GOT3 (cell line): ENCODE data around the gene NELL2.
"Not testable (repeated sequence)": the region's sequence is repeated elsewhere in the genome, so short reads cannot be mapped to it uniquely, and the experiment has no call there.

Experiments
- DNase-seq: peaks from one replicate; lab custom pipeline; 2025; ENCODE audit warnings: mixed read lengths; lab: John Stamatoyannopoulos, UW

The NELL2 gene

GRCh38 chr12:44694017-44694416, 182.1 kb downstream of the NELL2 start:
- no peak for DNase-seq

- DNase-seq = no peak
Measured at GRCh38 chr12:44689587-44689986, 186.5 kb downstream of the NELL2 start.

- not testable (repeated sequence) for DNase-seq
Measured at GRCh38 chr12:44686821-44687432, 189.2 kb downstream of the NELL2 start.

- DNase-seq = no peak
Measured at GRCh38 chr12:44677724-44678123, 198.4 kb downstream of the NELL2 start.

GRCh38 chr12:44674875-44675274, 201.2 kb downstream of the NELL2 start:
- DNase-seq = no peak

GRCh38 chr12:44673811-44674210, 202.3 kb downstream of the NELL2 start:
- no peak for DNase-seq

GRCh38 chr12:44672042-44672441, 204.1 kb downstream of the NELL2 start:
- DNase-seq = no peak

GRCh38 chr12:44668443-44668842, 207.7 kb downstream of the NELL2 start:
- no peak for DNase-seq

GRCh38 chr12:44667461-44667860, 208.7 kb downstream of the NELL2 start:
- DNase-seq = no peak

GRCh38 chr12:44663291-44663690, 212.8 kb downstream of the NELL2 start:
- DNase-seq = no peak

GRCh38 chr12:44655846-44656245, 220.3 kb downstream of the NELL2 start:
- DNase-seq = no peak

GRCh38 chr12:44654646-44655639, 221.2 kb downstream of the NELL2 start:
- no peak for DNase-seq

- DNase-seq = no peak
Measured at GRCh38 chr12:44653861-44654527, 222.1 kb downstream of the NELL2 start.

GRCh38 chr12:44649693-44650092, 226.4 kb downstream of the NELL2 start:
- DNase-seq = no peak

GRCh38 chr12:44647917-44648690, 228.0 kb downstream of the NELL2 start:
- no peak for DNase-seq

- no peak for DNase-seq
Measured at GRCh38 chr12:44640427-44641190, 235.5 kb downstream of the NELL2 start.

- DNase-seq = no peak
Measured at GRCh38 chr12:44637875-44638274, 238.2 kb downstream of the NELL2 start.

- no peak for DNase-seq
Measured at GRCh38 chr12:44628180-44628579, 247.9 kb downstream of the NELL2 start.

GRCh38 chr12:44627387-44628166, 248.5 kb downstream of the NELL2 start:
- no peak for DNase-seq

- DNase-seq = no peak
Measured at GRCh38 chr12:44626883-44627282, 249.2 kb downstream of the NELL2 start.
